A549 (cell line): Measurements from ENCODE around the gene NCOA1. TPM values are rescaled to one million over a fixed set of nuclear protein-coding genes. Genes with fewer than 3 reads are reported as not detected.
A peak's percentile ranks its signal among the peaks of the same experiment; 100 is the strongest.
"Not testable (repeated sequence)": the region's sequence is repeated elsewhere in the genome, so short reads cannot be mapped to it uniquely, and the experiment has no call there.

Experiments
- ATAC-seq, 2 experiments: fragments of 200-7000 bp in 1 of 2; fragments of >200 bp in 1 of 2; cut with Nextera tagmentation in 1 of 2; cut with Tn5 transposase in 1 of 2; 3 replicates each; pipeline versions ENCODE4 v1.8.0 to v1.9.1; 2018 to 2020; ENCODE audit warnings: mild to moderate bottlenecking in 1 of 2, moderate library complexity in 1 of 2
- CTCF ChIA-PET: fragments of 300-600 bp; sonication (Branson Sonifier 250); formaldehyde crosslinking; extraction: SDS; loops from one replicate; lab custom pipeline; 2021; ENCODE audit warnings: antibody characterized with exemption, inconsistent platforms; lab: Yijun Ruan, JAX
- POLR2A ChIA-PET: fragments of 350-600 bp; formaldehyde crosslinking; extraction: SDS; loops from one replicate; lab custom pipeline; 2021; ENCODE audit warnings: antibody characterized with exemption, inconsistent platforms; lab: Yijun Ruan, JAX
- DNase-seq, 2 experiments: peaks; one replicate each; pipeline versions ENCODE4 v3.0.0 to v3.0.0-alpha.2; 2011 to 2016; ENCODE audit warnings: low read depth in 1 of 2, low spot score in 1 of 2
- FAIRE-seq: peaks from 2 replicates; lab custom pipeline; 2011; peaks lifted over from hg19 to GRCh38; lab: Jason Lieb, UNC
- H3K27ac ChIP-seq, 2 experiments: fragments of >200 bp; sonication (Bioruptor Twin); formaldehyde crosslinking; 3 replicates each; pipeline ENCODE4 v1.5.1; 2016 to 2017
- H3K4me1 ChIP-seq: fragments of >200 bp; sonication (Bioruptor Twin); formaldehyde crosslinking; 3 replicates; pipeline ENCODE4 v1.6.1; 2016
- H3K4me2 ChIP-seq: fragments of >200 bp; sonication (Bioruptor Twin); formaldehyde crosslinking; 3 replicates; pipeline ENCODE4 v1.6.1; 2016
- H3K4me3 ChIP-seq: fragments of >200 bp; sonication (Bioruptor Twin); formaldehyde crosslinking; 3 replicates; pipeline ENCODE4 v1.5.1; 2016
- H3K9me3 ChIP-seq: fragments of >200 bp; sonication (Bioruptor Twin); formaldehyde crosslinking; 3 replicates; pipeline ENCODE4 v1.6.1; 2016
- CBX2 ChIP-seq: fragments of 200-600 bp; sonication (generic); IDR thresholded peaks from 2 replicates; pipeline ENCODE4 v1.6.1; 2016; ENCODE audit warnings: low read depth, mild to moderate bottlenecking, borderline replicate concordance
- EHMT2 ChIP-seq: fragments of 200-600 bp; sonication (generic); IDR thresholded peaks from 2 replicates; pipeline ENCODE4 v1.6.1; 2016; ENCODE audit warnings: antibody characterized with exemption, low read depth, mild to moderate bottlenecking, moderate library complexity
- HDAC2 ChIP-seq: fragments of 200-600 bp; sonication (generic); IDR thresholded peaks from 2 replicates; pipeline ENCODE4 v1.6.1; 2016
- JUN ChIP-seq, 2 experiments: fragments of >200 bp; sonication (Bioruptor Twin); formaldehyde crosslinking; IDR thresholded peaks; 2 replicates in 1 of 2; 3 replicates in 1 of 2; pipeline ENCODE4 v1.6.1; 2016 to 2017
- MAFK ChIP-seq: fragments of 450-650 bp; IDR thresholded peaks from 2 replicates; pipeline ENCODE4 v1.6.1; 2014; ENCODE audit not compliant: partially characterized antibody
- MAX ChIP-seq: IDR thresholded peaks from 2 replicates; pipeline ENCODE4 v1.6.1; 2012
- NFE2L2 ChIP-seq: fragments of 150-350 bp; conservative IDR thresholded peaks from 2 replicates; pipeline ENCODE4 v1.6.1; 2014; ENCODE audit warnings: low read length
- PHF8 ChIP-seq: fragments of 200-600 bp; sonication (generic); IDR thresholded peaks from 2 replicates; pipeline ENCODE4 v1.6.1; 2016; ENCODE audit warnings: low read depth, mild to moderate bottlenecking, antibody characterized with exemption, moderate library complexity, borderline replicate concordance
- POLR2A ChIP-seq: IDR thresholded peaks from 2 replicates; pipeline ENCODE4 v1.6.1; 2012; ENCODE audit warnings: mild to moderate bottlenecking, low read length
- REST ChIP-seq: fragments of 200-600 bp; sonication (generic); IDR thresholded peaks from 2 replicates; pipeline ENCODE4 v1.6.1; 2016; ENCODE audit warnings: antibody characterized with exemption, mild to moderate bottlenecking, moderate library complexity
- RFX5 ChIP-seq: fragments of 450-650 bp; IDR thresholded peaks from 2 replicates; pipeline ENCODE4 v1.7.1; 2014; ENCODE audit warnings: antibody characterized with exemption, mild to moderate bottlenecking, moderate library complexity
- TFCP2L1 ChIP-seq: fragments of 250-450 bp; sonication (Bioruptor Pico); IDR thresholded peaks from 2 replicates; pipeline ENCODE4 v1.5.0; 2021; ENCODE audit warnings: mild to moderate bottlenecking
- WGBS: methylation state at CpG from one replicate; pipeline ENCODE4 v1.1.6; 2017; ENCODE audit errors: missing lambda C conversion rate; 5-methylcytosine and 5-hydroxymethylcytosine counted together
- polyA plus RNA-seq, 4 experiments: library from polyadenylated mRNA; depleted of rRNA in 3 of 4; stranded (reverse); fragments of >200 nt; fragmentation: RNase III in 1 of 4; extraction: RNeasy Plus Mini Kit Qiagen cat#74134 plus additional on column Dnase treatment in 1 of 4; gene quantifications; 2 replicates in 3 of 4; 3 replicates in 1 of 4; pipeline ENCODE4 v1.2.3, GENCODE V29; 2011 to 2017

The NCOA1 gene
- polyA plus RNA-seq, 2 of the 4 experiments (the other 2 are of a cell fraction): 7.6 to 29.9 TPM

GRCh38 chr2:24793761-24794435 is 302.8 kb downstream of the NCOA1 start:
- DNase-seq (peak; percentile 37 to 42), FAIRE-seq (no peak)

GRCh38 chr2:24797644-24798043 is 306.6 kb downstream of the NCOA1 start:
- POLR2A ChIA-PET: no interaction called here
- TF ChIP-seq RFX5 (no peak), EHMT2 (no peak), HDAC2 (no peak), PHF8 (no peak)

More at GRCh38 chr2:24793761-24794435, 302.8 kb downstream of the NCOA1 start:
- peak; percentile 20 to 36; a peak in 5 of 6 replicates for ATAC-seq
- ChIA-PET POLR2A (interaction anchor here (1.2 to 2.2 kb wide), 8 partner anchors 13 to 360 kb away, joined by 4 to 17 read pairs (median 8); partner anchors contain the start of gene NCOA1), CTCF (interaction anchor here (0.6 to 5.1 kb wide), 8 partner anchors 12 to 400 kb away, joined by 3 to 61 read pairs (median 12); no protein-coding TSS in a partner anchor)
- WGBS: 2% methylated on average over 14 of the region's 14 CpGs
- Histone ChIP-seq H3K27ac (peak overlapping the region; percentile 93 to 99), H3K9me3 (no peaks in the 10 kb centered on the region), H3K4me2 (peak overlapping the region; percentile 87), H3K4me1 (peaks cover 25% of the 10 kb centered on the region), H3K4me3 (peak overlapping the region; percentile 73)
- 0 out of 2 replicates have a peak, but pooled peaks have one; percentile 19 for TF ChIP-seq REST
- no peak for TF ChIP-seq CBX2

DNA sequence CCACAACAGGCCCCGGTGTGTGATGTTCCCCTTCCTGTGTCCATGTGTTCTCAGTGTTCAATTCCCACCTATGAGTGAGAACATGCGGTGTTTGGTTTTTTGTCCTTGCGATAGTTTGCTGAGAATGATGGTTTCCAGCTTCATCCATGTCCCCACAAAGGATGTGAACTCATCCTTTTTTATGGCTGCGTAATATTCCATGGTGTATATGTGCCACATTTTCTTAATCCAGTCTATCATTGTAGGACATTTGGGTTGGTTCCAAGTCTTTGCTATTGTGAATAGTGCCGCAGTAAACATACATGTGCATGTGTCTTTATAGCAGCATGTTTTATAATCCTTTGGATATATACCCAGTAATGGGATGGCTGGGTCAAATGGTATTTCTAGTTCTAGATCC is 309.4 kb downstream of the NCOA1 start:
- H3K9me3 ChIP-seq, ATAC-seq, H3K4me3 ChIP-seq, H3K4me2 ChIP-seq, CTCF ChIA-PET, POLR2A ChIA-PET, H3K27ac ChIP-seq, H3K4me1 ChIP-seq, FAIRE-seq, DNase-seq: not testable (repeated sequence)
- 94% methylated on average over 5 of the region's 5 CpGs for WGBS

More at GRCh38 chr2:24797644-24798043, 306.6 kb downstream of the NCOA1 start:
- Histone ChIP-seq H3K9me3 (peaks cover 2% of the 10 kb centered on the region; the same call in 1 of the 3 replicates), H3K4me2 (no peak overlapping the region), H3K27ac (no peak overlapping the region), H3K4me3 (no peak overlapping the region), H3K4me1 (peaks cover 14% of the 10 kb centered on the region)
- WGBS: 93% methylated on average over 2 of the region's 2 CpGs
- no peak for FAIRE-seq
- CTCF ChIA-PET: interaction anchor here (0.7 to 2.4 kb wide), 7 partner anchors 20 to 388 kb away, joined by 3 to 10 read pairs (median 4); partner anchors contain the start of gene NCOA1
- DNase-seq: no peak
- no peak for ATAC-seq

- DNase-seq (peak in 1 of 2 experiments; percentile 81), ATAC-seq (peak; percentile 92 to 94)
- Histone ChIP-seq H3K4me3 (peak overlapping the region; percentile 48), H3K4me1 (peaks cover 49% of the 10 kb centered on the region), H3K27ac (peak overlapping the region; percentile 76 to 86), H3K4me2 (peak overlapping the region; percentile 70)
- POLR2A ChIA-PET: interaction anchor here (0.5 to 2.6 kb wide), 2 partner anchors 13 to 316 kb away, joined by 3 to 17 read pairs; partner anchors contain the start of genes CENPO and PTRHD1
- H3K9me3 ChIP-seq, FAIRE-seq: not testable (repeated sequence)
- peak; percentile 67; the same call in 1 of the 2 replicates for TF ChIP-seq TFCP2L1 (CRISPR knock-in tag)
- TF ChIP-seq MAX: peak; percentile 46; the same call in 1 of the 2 replicates
- peak; percentile 31; the same call in 1 of the 2 replicates for TF ChIP-seq POLR2A
- peak; percentile 99 for TF ChIP-seq MAFK
- TF ChIP-seq JUN (IDR thresholded peaks at IDR 0.05): peak; percentile 34 to 42; a peak in 1 of 5 replicates
- peak; percentile 94 for TF ChIP-seq NFE2L2
- 35% methylated on average over 23 of the region's 25 CpGs for WGBS
- CTCF ChIA-PET: interaction anchor here (0.9 to 2.0 kb wide), 6 partner anchors 13 to 399 kb away, joined by 3 to 17 read pairs (median 4); partner anchors contain the start of genes CENPO and PTRHD1
Observed at GRCh38 chr2:24805811-24806660, 315.0 kb downstream of the NCOA1 start.
